Stomach smooth muscle (tissue), 2 donors: Measurements from ENCODE around the gene CENPP.
"Not testable (repeated sequence)": the region's sequence is repeated elsewhere in the genome, so short reads cannot be mapped to it uniquely, and the experiment has no call there.

ENCODE experiments used
- H3K27ac ChIP-seq: one replicate; pipeline ENCODE4 v1.7.0; 2013; ENCODE audit warnings: mild to moderate bottlenecking, low read length, inconsistent platforms
- H3K27me3 ChIP-seq, 2 donors: one replicate each; pipeline ENCODE4 v1.7.0; 2013; ENCODE audit warnings: low read length in 2 of 2; ENCODE audit not compliant: insufficient read depth in 2 of 2, control insufficient read depth in 1 of 2
- H3K36me3 ChIP-seq, 2 donors: one replicate each; pipeline ENCODE4 v1.7.0; 2013; ENCODE audit warnings: low read length in 2 of 2; ENCODE audit not compliant: control insufficient read depth in 2 of 2, insufficient read depth in 2 of 2
- H3K4me1 ChIP-seq: one replicate; pipeline ENCODE4 v1.7.0; 2013; ENCODE audit warnings: low read length; ENCODE audit not compliant: control insufficient read depth, insufficient read depth
- H3K4me3 ChIP-seq, 2 donors: one replicate each; pipeline ENCODE4 v1.7.0; 2013; ENCODE audit warnings: low read length in 2 of 2
- H3K9ac ChIP-seq, 2 donors: one replicate each; pipeline ENCODE4 v1.7.0; 2013; ENCODE audit warnings: low read length in 2 of 2, mild to moderate bottlenecking in 1 of 2
- H3K9me3 ChIP-seq, 2 donors: one replicate each; pipeline ENCODE4 v1.7.0; 2013; ENCODE audit warnings: low read length in 2 of 2; ENCODE audit not compliant: control insufficient read depth in 2 of 2
- donor health status: healthy.
- donor health status: Pancreatic carcinoma.

CENPP gene

GRCh38 chr9:92562461-92562967 lies 236.8 kb downstream of the CENPP start:
- H3K9me3 ChIP-seq = no peaks in the 10 kb centered on the region
- no peak overlapping the region for H3K9ac ChIP-seq
- peaks cover 4% of the 10 kb centered on the region for H3K4me1 ChIP-seq
- H3K4me3 ChIP-seq = no peak overlapping the region
- H3K27ac ChIP-seq = no peak overlapping the region
- no peaks in the 10 kb centered on the region for H3K27me3 ChIP-seq
- H3K36me3 ChIP-seq = no peaks in the 10 kb centered on the region

- Histone ChIP-seq H3K9ac (no peak overlapping the region), H3K4me1 (peaks cover 4% of the 10 kb centered on the region), H3K9me3 (no peaks in the 10 kb centered on the region), H3K36me3 (no peaks in the 10 kb centered on the region), H3K27me3 (no peaks in the 10 kb centered on the region), H3K4me3 (no peak overlapping the region), H3K27ac (no peak overlapping the region)
These were observed 237.7 kb downstream of the CENPP start for GRCh38 chr9:92563116-92564100.

GRCh38 chr9:92564504-92564903 lies 238.8 kb downstream of the CENPP start:
- Histone ChIP-seq H3K36me3 (no peaks in the 10 kb centered on the region), H3K9ac (no peak overlapping the region), H3K27me3 (no peaks in the 10 kb centered on the region), H3K4me1 (peaks cover 4% of the 10 kb centered on the region), H3K27ac (no peak overlapping the region), H3K9me3 (no peaks in the 10 kb centered on the region), H3K4me3 (no peak overlapping the region)

- H3K27ac ChIP-seq = no peak overlapping the region
- H3K9ac ChIP-seq = no peak overlapping the region
- peaks cover 4% of the 10 kb centered on the region for H3K4me1 ChIP-seq
- no peaks in the 10 kb centered on the region for H3K27me3 ChIP-seq
- H3K4me3 ChIP-seq = no peak overlapping the region
- H3K9me3 ChIP-seq = no peaks in the 10 kb centered on the region
- H3K36me3 ChIP-seq = no peaks in the 10 kb centered on the region
These were observed 239.2 kb downstream of the CENPP start for GRCh38 chr9:92564982-92565381.

- not testable (repeated sequence) for H3K9me3 ChIP-seq, H3K27me3 ChIP-seq, H3K36me3 ChIP-seq, H3K4me1 ChIP-seq, H3K9ac ChIP-seq, H3K4me3 ChIP-seq, H3K27ac ChIP-seq
These were observed 246.1 kb downstream of the CENPP start for GRCh38 chr9:92571871-92572270.

DNA sequence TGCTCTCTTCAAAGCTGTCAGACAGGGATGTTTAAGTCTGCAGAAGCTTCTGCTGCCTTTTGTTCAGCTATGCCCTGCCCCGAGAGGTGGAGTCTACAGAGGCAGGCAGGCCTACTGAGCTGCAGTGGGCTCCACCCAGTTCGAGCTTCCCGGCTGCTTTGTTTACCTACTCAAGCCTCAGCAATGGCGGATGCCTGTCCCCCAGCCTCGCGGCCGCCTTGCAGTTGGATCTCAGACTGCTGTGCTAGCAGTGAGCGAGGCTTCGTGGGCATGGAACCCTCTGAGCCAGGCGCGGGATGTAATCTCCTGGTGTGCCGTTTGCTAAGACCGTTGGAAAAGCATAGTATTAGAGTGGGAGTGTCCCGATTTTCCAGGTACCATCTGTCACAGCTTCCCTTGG lies 247.9 kb downstream of the CENPP start:
- H3K36me3 ChIP-seq, H3K4me1 ChIP-seq, H3K27ac ChIP-seq, H3K27me3 ChIP-seq, H3K4me3 ChIP-seq, H3K9ac ChIP-seq, H3K9me3 ChIP-seq: not testable (repeated sequence)

DNA sequence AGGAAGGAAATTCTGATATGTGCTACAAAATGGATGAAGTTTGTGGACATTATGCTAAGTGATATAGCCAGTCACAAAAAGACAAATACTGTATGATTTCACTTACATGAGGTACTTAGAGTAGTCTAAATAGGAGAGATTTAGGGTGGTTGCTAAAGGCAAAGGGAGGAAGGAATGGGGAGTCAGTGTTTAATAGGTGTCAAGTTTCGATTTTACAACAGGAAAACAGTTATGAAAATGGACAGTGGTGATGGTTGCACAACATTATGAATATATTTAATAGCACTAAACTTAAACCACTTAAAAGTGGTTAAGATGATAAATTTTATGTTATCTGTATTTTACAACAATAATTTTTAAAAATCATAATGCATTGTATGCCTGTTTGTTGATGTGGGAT lies 250.4 kb downstream of the CENPP start:
- no peak overlapping the region for H3K9ac ChIP-seq
- H3K4me1 ChIP-seq = no peaks in the 10 kb centered on the region
- no peaks in the 10 kb centered on the region for H3K9me3 ChIP-seq
- H3K36me3 ChIP-seq = no peaks in the 10 kb centered on the region
- H3K27ac ChIP-seq = no peak overlapping the region
- no peak overlapping the region for H3K4me3 ChIP-seq
- no peaks in the 10 kb centered on the region for H3K27me3 ChIP-seq

DNA sequence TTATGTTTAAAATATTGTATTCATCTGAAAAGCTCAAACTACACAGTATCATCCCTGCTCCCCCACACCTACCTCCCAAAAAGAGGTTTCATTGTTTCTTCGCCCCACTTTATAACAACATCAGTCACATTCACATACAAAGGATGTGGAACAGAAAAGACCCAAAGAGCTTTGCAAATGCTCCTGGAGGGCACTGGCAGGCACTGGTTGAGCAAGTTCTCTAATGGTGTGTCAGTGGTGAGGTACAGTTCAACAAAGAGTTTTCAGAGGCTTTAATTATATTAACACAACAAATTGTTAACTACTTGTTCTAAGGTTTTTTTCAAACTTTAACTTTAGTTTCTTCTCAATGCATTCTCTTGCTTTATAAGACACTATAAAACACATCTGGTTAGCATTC lies 264.2 kb downstream of the CENPP start:
- Histone ChIP-seq H3K4me3 (no peak overlapping the region), H3K36me3 (no peaks in the 10 kb centered on the region), H3K9me3 (peaks cover 0 to 6% of the 10 kb centered on the region in 2 donors), H3K27ac (peak overlapping the region; percentile 42), H3K4me1 (peaks cover 15% of the 10 kb centered on the region), H3K27me3 (no peaks in the 10 kb centered on the region), H3K9ac (peak overlapping the region in 1 of 2 donors; percentile 10)

GRCh38 chr9:92590377-92590776 lies 264.6 kb downstream of the CENPP start:
- H3K4me3 ChIP-seq = no peak overlapping the region
- no peaks in the 10 kb centered on the region for H3K27me3 ChIP-seq
- peaks cover 0 to 6% of the 10 kb centered on the region in 2 donors for H3K9me3 ChIP-seq
- H3K36me3 ChIP-seq = no peaks in the 10 kb centered on the region
- peak overlapping the region in 1 of 2 donors; percentile 10 for H3K9ac ChIP-seq
- H3K4me1 ChIP-seq = peaks cover 15% of the 10 kb centered on the region
- H3K27ac ChIP-seq = peak overlapping the region; percentile 42

DNA sequence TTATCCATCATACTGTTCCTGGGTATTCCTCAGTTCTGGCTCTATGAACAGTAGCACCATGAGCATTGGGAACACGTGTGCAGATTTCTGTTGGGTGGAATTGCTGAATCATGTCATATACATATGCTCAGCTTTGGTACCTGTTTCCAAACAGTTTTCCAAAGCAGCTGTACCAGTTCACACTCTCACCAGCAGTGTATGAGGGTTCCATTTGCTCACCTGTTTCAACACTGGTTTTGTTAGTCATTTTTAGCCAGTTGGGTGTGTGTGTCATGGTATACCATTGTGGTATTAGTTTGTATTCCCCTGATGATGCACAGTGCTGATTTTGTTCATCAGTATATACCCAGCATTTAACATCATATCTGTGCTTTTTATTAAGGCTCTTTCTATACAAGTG lies 266.8 kb downstream of the CENPP start:
- no peaks in the 10 kb centered on the region for H3K27me3 ChIP-seq
- no peaks in the 10 kb centered on the region for H3K9me3 ChIP-seq
- H3K4me3 ChIP-seq = no peak overlapping the region
- H3K27ac ChIP-seq = no peak overlapping the region
- no peak overlapping the region for H3K9ac ChIP-seq
- H3K36me3 ChIP-seq = no peaks in the 10 kb centered on the region
- H3K4me1 ChIP-seq = peaks cover 15% of the 10 kb centered on the region
